ENCODE data around the gene NUP43. TPM values are rescaled to one million over a fixed set of nuclear protein-coding genes. Genes with fewer than 3 reads are reported as not detected.
A peak's percentile ranks its signal among the peaks of the same experiment; 100 is the strongest.

The NUP43 gene
- total and polyA plus RNA-seq, 2 of the 13 experiments (the other 11 are each of a cell fraction or from before 2014, with no cell fraction given) = 38.9 to 85.1 TPM

DNA sequence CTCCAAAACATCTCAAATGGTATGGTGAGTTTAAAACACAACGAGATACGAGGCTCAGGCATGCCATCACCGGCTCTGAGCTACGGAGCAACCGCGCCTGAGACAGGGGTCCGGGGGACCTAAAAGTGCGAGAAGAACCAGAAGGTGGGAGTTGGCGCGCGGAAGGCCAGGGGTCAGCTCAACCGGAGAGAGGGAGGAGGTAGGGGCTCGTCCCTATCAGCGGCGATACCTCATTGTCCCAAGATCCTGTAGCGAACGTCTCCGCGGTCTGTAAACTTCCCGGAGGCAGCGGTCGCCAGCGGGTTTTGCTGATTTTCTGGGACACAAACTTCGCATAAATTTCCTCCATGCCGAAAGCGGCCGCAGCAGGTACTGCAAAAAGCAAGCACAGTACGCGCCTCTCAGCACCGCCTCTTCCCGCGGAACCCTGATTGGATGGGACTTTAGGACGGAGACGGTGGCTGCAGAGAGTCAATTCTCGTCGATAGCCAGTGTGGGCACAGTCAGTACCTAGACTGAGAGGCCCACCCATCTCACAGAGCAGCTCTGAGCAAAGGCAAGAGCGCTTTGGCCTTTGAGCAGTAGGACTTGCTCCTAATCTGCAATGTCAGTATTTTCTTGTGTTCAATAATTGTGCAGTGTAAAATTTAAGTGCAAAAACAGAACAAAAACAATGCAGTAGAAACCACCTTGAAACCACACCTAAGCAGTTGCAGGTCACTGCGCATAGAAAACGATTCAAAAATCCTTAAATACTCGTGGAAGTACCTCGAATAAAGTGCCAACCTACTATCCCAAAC is at the start of gene NUP43 (continued):
- TF ChIP-seq ADNP (CRISPR knock-in tag; IDR thresholded peaks at IDR 0.05) (no peak), CBFB (CRISPR knock-in tag; IDR thresholded peaks at IDR 0.05) (0 out of 2 replicates have a peak, but pooled peaks have one; percentile 17), ZBTB1 (CRISPR knock-in tag; IDR thresholded peaks at IDR 0.05; ENCODE audit: borderline replicate concordance) (no peak), ZBTB8A (CRISPR knock-in tag; IDR thresholded peaks at IDR 0.05; ENCODE audit: borderline replicate concordance, low read depth) (no peak), FIP1L1 (IDR thresholded peaks at IDR 0.05; ENCODE audit: borderline replicate concordance, insufficient read depth, low read depth, low read length) (0 out of 2 replicates have a peak, but pooled peaks have one; percentile 56), TCF7L2 (IDR thresholded peaks at IDR 0.05; ENCODE audit: low read depth, low read length) (no peak), HNRNPUL1 (IDR thresholded peaks at IDR 0.05; ENCODE audit: low read depth, low read length) (no peak), NFE2L1 (CRISPR knock-in tag; IDR thresholded peaks at IDR 0.05; ENCODE audit: borderline replicate concordance) (no peak), ZNF101 (CRISPR knock-in tag; IDR thresholded peaks at IDR 0.05; ENCODE audit: borderline replicate concordance, low read depth) (no peak; the same call in 1 of the 2 replicates), CREB1 (IDR thresholded peaks at IDR 0.05) (peak; percentile 73), CREB1 (CRISPR knock-in tag; IDR thresholded peaks at IDR 0.05) (peak; percentile 85), ZMYM2 (CRISPR knock-in tag; IDR thresholded peaks at IDR 0.05) (no peak), ZNF441 (CRISPR knock-in tag; IDR thresholded peaks at IDR 0.05; ENCODE audit: borderline replicate concordance) (no peak; the same call in 1 of the 2 replicates), FOXP1 (IDR thresholded peaks at IDR 0.05) (no peak), FOXP1 (CRISPR knock-in tag; IDR thresholded peaks at IDR 0.05) (peak; percentile 39), ZFY (CRISPR knock-in tag; IDR thresholded peaks at IDR 0.05) (peak; percentile 97), ZNF746 (CRISPR knock-in tag; IDR thresholded peaks at IDR 0.05) (no peak), SRSF4 (IDR thresholded peaks at IDR 0.05; ENCODE audit: low read depth, low read length, poor library complexity, severe bottlenecking) (no peak), ATAD3A (CRISPR knock-in tag; IDR thresholded peaks at IDR 0.05) (no peak), ZNF570 (CRISPR knock-in tag; IDR thresholded peaks at IDR 0.05; ENCODE audit: borderline replicate concordance) (no peak)
- TF ChIP-seq, protein P1, sequence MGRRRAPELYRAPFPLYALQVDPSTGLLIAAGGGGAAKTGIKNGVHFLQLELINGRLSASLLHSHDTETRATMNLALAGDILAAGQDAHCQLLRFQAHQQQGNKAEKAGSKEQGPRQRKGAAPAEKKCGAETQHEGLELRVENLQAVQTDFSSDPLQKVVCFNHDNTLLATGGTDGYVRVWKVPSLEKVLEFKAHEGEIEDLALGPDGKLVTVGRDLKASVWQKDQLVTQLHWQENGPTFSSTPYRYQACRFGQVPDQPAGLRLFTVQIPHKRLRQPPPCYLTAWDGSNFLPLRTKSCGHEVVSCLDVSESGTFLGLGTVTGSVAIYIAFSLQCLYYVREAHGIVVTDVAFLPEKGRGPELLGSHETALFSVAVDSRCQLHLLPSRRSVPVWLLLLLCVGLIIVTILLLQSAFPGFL (CRISPR knock-in tag; IDR thresholded peaks at IDR 0.05) = no peak
- TF ChIP-seq, protein P2, sequence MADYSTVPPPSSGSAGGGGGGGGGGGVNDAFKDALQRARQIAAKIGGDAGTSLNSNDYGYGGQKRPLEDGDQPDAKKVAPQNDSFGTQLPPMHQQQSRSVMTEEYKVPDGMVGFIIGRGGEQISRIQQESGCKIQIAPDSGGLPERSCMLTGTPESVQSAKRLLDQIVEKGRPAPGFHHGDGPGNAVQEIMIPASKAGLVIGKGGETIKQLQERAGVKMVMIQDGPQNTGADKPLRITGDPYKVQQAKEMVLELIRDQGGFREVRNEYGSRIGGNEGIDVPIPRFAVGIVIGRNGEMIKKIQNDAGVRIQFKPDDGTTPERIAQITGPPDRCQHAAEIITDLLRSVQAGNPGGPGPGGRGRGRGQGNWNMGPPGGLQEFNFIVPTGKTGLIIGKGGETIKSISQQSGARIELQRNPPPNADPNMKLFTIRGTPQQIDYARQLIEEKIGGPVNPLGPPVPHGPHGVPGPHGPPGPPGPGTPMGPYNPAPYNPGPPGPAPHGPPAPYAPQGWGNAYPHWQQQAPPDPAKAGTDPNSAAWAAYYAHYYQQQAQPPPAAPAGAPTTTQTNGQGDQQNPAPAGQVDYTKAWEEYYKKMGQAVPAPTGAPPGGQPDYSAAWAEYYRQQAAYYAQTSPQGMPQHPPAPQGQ (CRISPR knock-in tag; IDR thresholded peaks at IDR 0.05; ENCODE audit: borderline replicate concordance) = no peak; the same call in 1 of the 2 replicates
- TF ChIP-seq, protein P3, sequence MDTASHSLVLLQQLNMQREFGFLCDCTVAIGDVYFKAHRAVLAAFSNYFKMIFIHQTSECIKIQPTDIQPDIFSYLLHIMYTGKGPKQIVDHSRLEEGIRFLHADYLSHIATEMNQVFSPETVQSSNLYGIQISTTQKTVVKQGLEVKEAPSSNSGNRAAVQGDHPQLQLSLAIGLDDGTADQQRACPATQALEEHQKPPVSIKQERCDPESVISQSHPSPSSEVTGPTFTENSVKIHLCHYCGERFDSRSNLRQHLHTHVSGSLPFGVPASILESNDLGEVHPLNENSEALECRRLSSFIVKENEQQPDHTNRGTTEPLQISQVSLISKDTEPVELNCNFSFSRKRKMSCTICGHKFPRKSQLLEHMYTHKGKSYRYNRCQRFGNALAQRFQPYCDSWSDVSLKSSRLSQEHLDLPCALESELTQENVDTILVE (CRISPR knock-in tag; IDR thresholded peaks at IDR 0.05) = 0 out of 2 replicates have a peak, but pooled peaks have one; percentile 53
- TF ChIP-seq, protein P4, sequence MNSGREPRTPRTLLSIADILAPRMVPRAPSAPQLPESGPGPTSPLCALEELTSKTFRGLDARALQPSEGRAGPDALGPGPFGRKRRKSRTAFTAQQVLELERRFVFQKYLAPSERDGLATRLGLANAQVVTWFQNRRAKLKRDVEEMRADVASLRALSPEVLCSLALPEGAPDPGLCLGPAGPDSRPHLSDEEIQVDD (CRISPR knock-in tag; IDR thresholded peaks at IDR 0.05; ENCODE audit: borderline replicate concordance) = no peak; the same call in 1 of the 2 replicates
- TF ChIP-seq, protein P5, sequence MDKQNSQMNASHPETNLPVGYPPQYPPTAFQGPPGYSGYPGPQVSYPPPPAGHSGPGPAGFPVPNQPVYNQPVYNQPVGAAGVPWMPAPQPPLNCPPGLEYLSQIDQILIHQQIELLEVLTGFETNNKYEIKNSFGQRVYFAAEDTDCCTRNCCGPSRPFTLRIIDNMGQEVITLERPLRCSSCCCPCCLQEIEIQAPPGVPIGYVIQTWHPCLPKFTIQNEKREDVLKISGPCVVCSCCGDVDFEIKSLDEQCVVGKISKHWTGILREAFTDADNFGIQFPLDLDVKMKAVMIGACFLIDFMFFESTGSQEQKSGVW (CRISPR knock-in tag; IDR thresholded peaks at IDR 0.05; ENCODE audit: borderline replicate concordance) = 0 out of 2 replicates have a peak, but pooled peaks have one; percentile 54

Measured in HepG2 (cell line).